Heart right ventricle (tissue), 16 donors: ENCODE measurements around the gene TSPAN7. TPM values are rescaled to one million over a fixed set of nuclear protein-coding genes. Genes with fewer than 3 reads are reported as not detected.

ENCODE experiments used
- ATAC-seq, 8 donors: fragments of 200-7000 bp; cut with Tn5 transposase; one replicate each; pipeline ENCODE4 v1.9.1; 2020; ENCODE audit warnings: mild to moderate bottlenecking in 8 of 8, moderate library complexity in 8 of 8, moderate number of reproducible peaks in 1 of 8
- DNase-seq, 2 donors: peaks; one replicate each; pipeline ENCODE4 v3.0.0-alpha.2; 2020
- H3K27ac ChIP-seq, 10 donors: fragments of 200-600 bp; sonication (generic) in 2 of 10; one replicate each; pipeline versions ENCODE4 v1.5.0 to v1.8.0; 2020 to 2022; ENCODE audit warnings: mild to moderate bottlenecking in 3 of 10
- H3K27me3 ChIP-seq, 7 donors: fragments of 200-600 bp; one replicate each; pipeline ENCODE4 v1.8.0; 2021 to 2022; ENCODE audit warnings: mild to moderate bottlenecking in 2 of 7
- H3K36me3 ChIP-seq, 9 donors: fragments of 200-600 bp; sonication (generic) in 1 of 9; one replicate each; pipeline versions ENCODE4 v1.5.0 to v1.8.0; 2020 to 2022; ENCODE audit warnings: mild to moderate bottlenecking in 2 of 9
- H3K4me1 ChIP-seq, 9 donors: fragments of 200-600 bp; sonication (generic) in 1 of 9; one replicate each; pipeline versions ENCODE4 v1.5.0 to v1.8.0; 2020 to 2022; ENCODE audit warnings: mild to moderate bottlenecking in 4 of 9
- H3K4me3 ChIP-seq, 10 donors: fragments of 200-600 bp; sonication (generic) in 2 of 10; one replicate each; pipeline versions ENCODE4 v1.5.0 to v1.8.0; 2020 to 2022; ENCODE audit warnings: mild to moderate bottlenecking in 7 of 10, moderate library complexity in 2 of 10
- H3K9me3 ChIP-seq, 11 donors: fragments of 200-600 bp in 10 of 11; sonication (generic) in 2 of 11; one replicate each; pipeline versions ENCODE4 v1.5.0 to v1.8.0; 2013 to 2022; ENCODE audit warnings: mild to moderate bottlenecking in 2 of 11, control low read depth in 1 of 11, moderate library complexity in 1 of 11
- CTCF ChIP-seq, 9 donors: fragments of 200-600 bp; sonication (generic) in 2 of 9; IDR thresholded peaks; one replicate each; pipeline versions ENCODE4 v1.5.0 to v1.8.0; 2021 to 2022; ENCODE audit warnings: antibody characterized with exemption in 9 of 9, mild to moderate bottlenecking in 5 of 9, moderate library complexity in 1 of 9
- WGBS, 2 donors: extraction: QIAGEN DNeasy Blood & Tissue Kit; methylation state at CpG; one replicate each; pipeline ENCODE4 v1.1.7; 2013; ENCODE audit warnings: inconsistent platforms in 1 of 2; 5-methylcytosine and 5-hydroxymethylcytosine counted together
- intact Hi-C, 10 donors: fragments of 100-400 bp; cut with DNase I; formaldehyde crosslinking; loops; one replicate each; pipeline versions ENCODE4 v1.11.1 to v1.14.2; 2022
- polyA plus RNA-seq, 2 donors: library from polyadenylated mRNA; stranded (reverse); fragments of 200-250 nt; gene quantifications; one replicate each; pipeline ENCODE4 v1.2.3, GENCODE V29; 2013
- total RNA-seq, 10 donors: library from RNA; stranded (reverse); fragmentation: NEBNext Ultra II Directional in 3 of 10; extraction: Animal tissue kit (Norgen Biotek cat#: 25700) in 3 of 10; gene quantifications; one replicate each; pipeline versions ENCODE4 v1.2.1 to v1.2.4, GENCODE V29; 2021 to 2023
- donor health status: Arrhythmogenic right ventricular cardiomyopathy.
- donor health status: ischemic (EF 13 %, LVEDD 7.1; RV severe dilation, severe dysfunction).
- donor health status: healthy with polysubstance abuse.
- donor health status: DM: no; HTN: yes; CAD: no.
- donor health status: DM: no; HTN: no; CAD: no.
- donor health status: ischemic (EF 25% LVEDD 6.9; RV normal size, moderate dysfunction).
- donor health status: ischemic (EF 25% LVEDD 5.7; RV mildly dilated, moderate dysfunction).
- donor health status: healthy.
- donor health status: DM: yes; HTN: yes; CAD: no.
- donor health status: Ischemic cardiomyopathy.
- donor health status: ischemic (EF 35%, LVEDD 5.7; RV mildly dilated, moderate dysfunction).
- donor health status: nonischemic (EF 11% LVEDD 7.7; RV severe dilation, severe dysfunction).
- donor health status: DM: yes; HTN: yes; CAD: no.
- donor health status: PGD.
- donor health status: ischemic (EF 29% LVEDD 5.4; RV normal size, mild dysfunction).
- donor health status: nonischemic (EF 23%, LVEDD 6.1; RV moderate dilation, normal function).

Gene TSPAN7
- total and polyA plus RNA-seq, 12 donors = 11.1 to 49.3 (median 21.0) TPM

GRCh38 chrX:38539748-38540147, 21.6 kb upstream of the TSPAN7 start:
- TF ChIP-seq CTCF (IDR thresholded peaks at IDR 0.05) = no peak
- ATAC-seq (no peak), DNase-seq (no peak)
- Histone ChIP-seq H3K4me3 (no peak overlapping the region), H3K4me1 (no peaks in the 10 kb centered on the region), H3K27ac (no peak overlapping the region), H3K36me3 (no peaks in the 10 kb centered on the region), H3K27me3 (no peaks in the 10 kb centered on the region), H3K9me3 (no peaks in the 10 kb centered on the region)
- WGBS, 2 donors = 93 to 100% methylated on average over 1 of the region's 1 CpG
- intact Hi-C loops = no loop called here

- intact Hi-C loops = no loop called here
- Histone ChIP-seq H3K36me3 (no peaks in the 10 kb centered on the region), H3K4me1 (no peaks in the 10 kb centered on the region), H3K27me3 (peaks cover 0 to 11% (median 0%) of the 10 kb centered on the region in 7 donors), H3K27ac (no peak overlapping the region), H3K9me3 (peaks cover 0 to 4% (median 0%) of the 10 kb centered on the region in 11 donors), H3K4me3 (no peak overlapping the region)
- DNase-seq (no peak), ATAC-seq (no peak)
- WGBS, 2 donors = 73 to 77% methylated on average over 3 of the region's 3 CpGs
- TF ChIP-seq CTCF (IDR thresholded peaks at IDR 0.05) = no peak
Observed at GRCh38 chrX:38548508-38548907, 12.8 kb upstream of the TSPAN7 start.

- DNase-seq (no peak), ATAC-seq (no peak)
- Histone ChIP-seq H3K4me3 (no peak overlapping the region), H3K27ac (no peak overlapping the region), H3K4me1 (no peaks in the 10 kb centered on the region), H3K9me3 (peaks cover 0 to 4% (median 0%) of the 10 kb centered on the region in 11 donors), H3K36me3 (no peaks in the 10 kb centered on the region), H3K27me3 (peaks cover 0 to 6% (median 0%) of the 10 kb centered on the region in 7 donors)
- TF ChIP-seq CTCF (IDR thresholded peaks at IDR 0.05) = no peak
- intact Hi-C loops = no loop called here
- WGBS, 2 donors = 89 to 96% methylated on average over 1 of the region's 1 CpG
Observed at GRCh38 chrX:38552721-38553120, 8.6 kb upstream of the TSPAN7 start.

- H3K27me3 ChIP-seq = peaks cover 0 to 9% (median 0%) of the 10 kb centered on the region in 7 donors
- no peak for ATAC-seq
- intact Hi-C loops = no loop called here
- no peak for TF ChIP-seq CTCF (IDR thresholded peaks at IDR 0.05)
- WGBS, 2 donors = 95 to 96% methylated on average over 2 of the region's 2 CpGs
- no peaks in the 10 kb centered on the region for H3K36me3 ChIP-seq
- H3K4me1 ChIP-seq = peaks cover 0 to 16% (median 0%) of the 10 kb centered on the region in 9 donors
- no peak overlapping the region for H3K4me3 ChIP-seq
- no peak for DNase-seq
- H3K9me3 ChIP-seq = no peaks in the 10 kb centered on the region
- no peak overlapping the region for H3K27ac ChIP-seq
Observed at GRCh38 chrX:38558686-38559085, 2.7 kb upstream of the TSPAN7 start.
